ENCODE data around the gene PPID.
"Not testable (repeated sequence)": the region's sequence is repeated elsewhere in the genome, so short reads cannot be mapped to it uniquely, and the experiment has no call there.

The PPID gene

DNA sequence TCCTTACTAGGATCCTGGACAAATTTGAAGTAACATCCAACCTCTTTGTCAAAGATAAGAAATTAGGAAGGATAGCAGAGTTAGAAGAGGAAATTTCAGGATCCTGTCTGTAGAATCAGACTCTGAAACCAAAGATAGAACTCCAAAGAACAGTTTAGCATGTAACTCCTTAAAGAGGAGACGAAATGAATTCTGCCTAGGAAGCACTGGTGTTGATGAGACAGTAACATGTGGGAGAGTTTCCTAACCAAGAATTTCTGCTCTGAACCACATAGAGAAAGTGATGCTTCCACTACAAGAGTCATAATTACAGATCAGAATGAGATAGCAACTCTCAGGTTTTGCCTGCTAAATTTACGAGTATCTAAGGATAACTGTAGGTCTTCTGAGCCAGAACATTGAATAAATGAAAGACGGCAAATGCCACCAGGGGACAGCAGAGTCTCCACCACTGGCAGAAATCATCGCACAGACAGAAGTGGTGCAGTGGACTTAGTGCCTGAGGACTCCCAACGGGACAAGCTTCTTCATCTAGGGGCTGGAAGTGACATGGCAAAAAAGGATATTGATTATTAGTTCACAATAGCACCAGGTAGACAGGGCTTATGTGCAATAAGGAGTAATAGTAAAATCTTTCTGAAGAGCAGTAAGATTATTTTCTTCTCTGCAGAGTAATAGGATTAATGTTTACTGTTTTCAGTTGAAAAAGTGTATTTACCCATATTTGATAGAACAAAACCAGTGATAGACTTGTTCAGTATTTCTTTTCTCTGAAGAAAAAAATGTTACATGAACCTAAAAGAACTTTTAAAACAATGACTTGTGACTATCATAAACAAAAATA, 6.7 kb upstream of the PPID start:
- no peak for DNase-seq

DNA sequence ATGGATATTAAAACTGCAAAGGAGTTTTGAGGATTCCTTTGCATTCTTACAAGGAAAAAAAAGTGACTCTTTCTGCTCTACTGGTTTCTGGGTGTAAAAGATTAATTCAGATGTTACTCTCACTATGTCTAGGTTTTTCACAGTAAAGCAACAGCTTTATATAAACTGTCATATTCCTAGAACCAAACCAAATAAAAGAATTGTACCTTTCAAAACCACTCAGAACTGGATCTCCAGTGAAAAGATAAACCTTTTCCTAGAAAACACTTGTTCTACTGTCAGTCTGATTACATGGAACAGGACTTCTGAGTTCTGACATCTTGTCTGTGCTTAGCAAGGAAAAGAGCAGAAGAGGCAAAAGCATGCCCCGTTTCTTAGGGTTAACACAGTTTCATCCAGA, 5.0 kb upstream of the PPID start:
- DNase-seq = no peak

DNA sequence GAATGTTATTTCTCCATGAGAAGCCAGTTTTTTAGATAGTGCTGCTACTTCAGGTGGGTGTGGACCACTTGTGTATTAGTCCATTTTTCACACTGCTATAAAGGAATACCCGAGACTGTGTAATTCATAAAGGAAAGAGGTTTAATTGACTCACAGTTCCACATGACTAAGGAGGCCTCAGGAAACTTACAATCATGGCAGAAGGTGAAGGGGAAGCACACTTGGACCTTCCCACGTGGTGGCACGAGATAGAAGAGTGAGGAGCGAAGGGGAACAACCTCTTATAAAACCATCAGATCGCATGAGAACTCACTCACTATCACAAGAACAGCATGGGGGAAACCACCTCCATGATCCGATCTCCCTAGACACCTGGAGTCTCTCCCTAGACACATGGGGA, 3.4 kb upstream of the PPID start:
- no peak for DNase-seq

DNA sequence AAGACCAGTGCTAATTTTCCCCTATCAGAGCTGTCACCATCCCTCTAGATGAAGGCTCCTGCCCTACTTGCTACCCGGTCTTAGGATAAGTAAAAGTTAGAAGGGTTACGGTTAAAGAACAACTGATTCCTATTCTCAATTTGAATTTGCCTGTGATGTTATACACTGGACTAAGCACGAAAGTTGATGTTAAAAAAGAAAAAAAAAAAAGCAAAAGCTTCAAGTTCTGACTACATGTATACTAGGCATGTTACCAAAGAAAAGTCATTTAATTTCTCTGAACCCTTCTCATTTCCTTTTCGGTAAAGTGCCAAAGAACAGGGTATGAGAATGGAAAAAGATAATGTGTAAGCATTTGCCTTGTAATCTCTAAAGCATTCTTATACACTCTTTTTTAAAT, 1.4 kb upstream of the PPID start:
- DNase-seq = no peak

DNA sequence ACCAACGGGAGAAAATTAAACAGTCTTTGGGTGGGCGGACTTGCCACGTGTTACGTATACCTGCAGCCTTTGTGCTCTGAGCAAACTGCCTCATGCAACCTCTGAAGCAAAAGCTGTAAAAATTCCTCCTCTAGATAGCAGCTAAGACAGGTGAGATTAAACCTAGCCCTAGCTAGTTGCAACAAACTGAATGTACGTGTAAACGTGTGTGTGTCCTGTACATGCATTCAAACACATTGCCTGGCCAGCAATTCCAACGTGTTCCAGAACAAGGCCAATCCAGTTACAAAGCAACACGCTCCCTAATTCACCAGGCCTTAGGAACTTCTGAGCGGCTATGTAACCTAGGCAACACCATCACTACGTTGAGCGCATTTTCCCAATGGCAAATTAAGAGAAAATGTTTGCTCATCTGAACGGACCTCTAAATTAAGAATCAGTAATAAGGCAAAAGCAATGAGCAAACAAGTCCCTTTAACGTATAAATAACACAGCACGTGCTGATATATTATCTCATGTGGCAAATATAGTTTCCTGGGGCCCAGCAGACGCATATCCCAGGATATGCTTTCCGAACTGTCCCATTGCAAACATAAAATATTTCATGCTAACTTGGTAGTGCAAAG, 792 bp downstream of the PPID start:
- no peak for DNase-seq

DNA sequence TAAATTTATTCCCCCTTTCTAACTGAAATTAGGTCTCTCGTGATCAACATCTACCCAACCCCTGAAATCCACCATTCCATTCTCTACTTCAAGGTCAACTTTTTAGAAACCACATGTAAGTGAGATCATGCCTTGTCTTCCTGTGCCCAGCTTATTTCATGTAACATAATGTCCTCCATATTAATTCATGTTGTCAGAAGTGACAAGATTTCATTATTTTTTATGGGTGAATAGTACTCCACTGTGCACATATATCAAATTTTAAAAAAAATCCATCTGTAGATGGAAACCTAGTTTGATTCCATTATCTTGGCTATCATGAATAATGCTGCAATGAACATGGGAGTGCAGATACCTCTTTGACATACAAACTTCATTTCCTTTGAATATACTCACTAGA, 1.5 kb downstream of the PPID start:
- DNase-seq = no peak

DNA sequence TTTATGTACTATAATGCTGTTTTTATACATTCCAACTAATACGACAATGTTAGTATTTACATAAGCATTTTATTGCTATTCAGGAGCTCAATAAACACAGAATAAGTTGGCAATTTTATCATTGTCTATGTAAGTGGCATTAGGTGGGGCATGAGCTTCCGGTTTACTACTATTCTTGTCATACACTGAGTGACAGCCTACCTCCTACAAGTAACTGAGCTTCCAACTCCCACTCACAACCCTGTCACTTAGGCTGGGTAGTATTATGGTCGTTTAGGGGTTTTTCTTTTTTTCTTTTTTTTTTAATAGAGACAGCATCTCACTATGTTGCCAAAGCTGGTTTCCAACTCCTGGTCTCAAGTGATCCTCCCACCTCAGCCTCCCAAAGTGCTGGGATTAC, 7.4 kb downstream of the PPID start:
- no peak for DNase-seq

DNA sequence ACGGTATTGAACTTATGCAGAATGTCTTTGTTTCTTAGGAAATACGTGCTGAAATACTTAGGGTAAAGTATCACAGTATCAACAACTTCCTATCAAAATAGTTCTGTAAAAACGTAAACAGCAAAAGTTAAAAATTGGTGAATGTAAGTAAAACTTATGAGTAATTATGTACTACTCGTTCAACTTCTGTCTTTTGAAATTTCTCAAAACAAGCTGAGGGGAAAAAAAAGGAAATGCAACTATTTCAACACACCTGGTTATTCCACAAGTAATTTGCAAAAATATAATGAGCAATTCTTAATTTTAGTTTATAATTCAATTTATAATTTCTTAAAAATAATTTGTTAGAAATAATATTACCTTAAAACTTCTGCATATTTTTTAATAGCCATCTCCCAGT, 8.3 kb downstream of the PPID start:
- no peak for DNase-seq

DNA sequence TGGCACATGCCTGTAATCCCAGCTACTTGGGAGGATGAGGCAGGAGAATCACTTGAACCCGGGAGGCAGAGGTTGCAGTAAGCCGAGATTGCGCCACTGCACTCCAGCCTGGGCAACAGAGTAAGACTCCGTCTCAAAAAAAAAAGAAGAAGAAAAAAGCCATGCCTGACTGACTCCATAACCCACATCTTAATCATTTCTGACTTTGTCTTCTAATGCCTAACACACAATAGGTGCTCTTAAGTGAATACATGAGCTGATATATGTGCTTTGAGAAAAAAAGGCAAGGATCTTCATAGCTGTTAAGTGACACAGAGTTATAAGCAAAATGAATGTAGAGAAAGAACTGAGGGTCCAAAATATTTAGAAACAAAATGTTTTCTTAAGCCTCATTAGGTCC, 10.6 kb downstream of the PPID start:
- DNase-seq = not testable (repeated sequence)

DNA sequence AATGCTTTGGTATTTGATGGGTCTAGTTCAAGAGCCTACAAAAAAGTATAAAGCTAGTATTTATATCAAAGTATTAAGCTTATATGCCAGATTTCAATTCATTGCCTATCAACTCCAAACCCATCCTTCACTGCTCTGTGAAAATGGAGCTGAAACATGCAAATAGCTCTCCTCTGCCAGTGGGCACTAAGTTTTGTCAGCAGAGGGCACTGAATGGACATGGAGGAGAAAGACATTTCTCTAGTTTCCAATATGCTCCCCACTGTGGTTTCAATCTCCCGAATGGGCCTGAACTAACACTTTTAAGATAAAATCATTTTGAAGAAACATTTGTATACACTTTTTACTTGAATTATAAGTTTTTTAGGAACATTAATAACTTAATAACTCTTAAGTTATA, 12.4 kb downstream of the PPID start:
- no peak for DNase-seq

DNA sequence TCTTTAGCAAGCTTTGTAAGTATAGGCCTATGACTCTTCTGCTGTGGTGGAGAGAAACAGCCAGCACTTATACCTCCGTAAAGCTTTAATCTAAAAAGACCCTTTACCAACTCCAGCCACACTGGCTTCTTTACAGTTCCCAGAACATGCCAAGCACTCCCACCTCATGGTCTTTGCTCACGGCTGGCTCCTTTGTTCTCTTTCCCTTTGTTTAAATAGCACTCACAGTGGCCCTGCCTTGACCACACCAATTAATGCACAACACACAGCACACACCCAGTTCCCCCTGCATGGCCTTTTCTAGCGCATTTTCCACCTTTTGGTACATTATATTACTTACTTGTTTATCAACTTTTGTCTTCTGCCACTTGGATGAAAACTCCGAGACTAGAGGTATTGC, 18.9 kb downstream of the PPID start:
- DNase-seq = no peak

DNA sequence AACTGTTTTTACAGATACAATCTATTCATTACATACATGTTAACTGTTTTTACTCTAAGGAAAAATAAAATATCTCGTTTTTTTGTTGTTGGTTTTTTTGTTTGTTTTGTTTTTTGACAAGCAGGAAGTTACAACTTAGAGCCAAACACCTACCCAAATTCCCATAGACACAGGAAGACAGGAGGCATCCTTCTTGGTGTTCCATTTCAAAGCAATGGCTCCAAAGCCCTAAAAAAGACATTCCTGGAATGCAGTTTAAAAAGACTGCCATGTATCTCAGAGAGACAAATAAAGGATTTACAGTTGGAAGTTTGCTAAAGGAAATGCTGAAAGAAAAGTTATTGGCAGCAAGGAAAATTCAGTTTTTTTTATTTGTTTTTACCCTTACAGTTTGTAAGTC, 34.4 kb downstream of the PPID start:
- no peak for DNase-seq

DNA sequence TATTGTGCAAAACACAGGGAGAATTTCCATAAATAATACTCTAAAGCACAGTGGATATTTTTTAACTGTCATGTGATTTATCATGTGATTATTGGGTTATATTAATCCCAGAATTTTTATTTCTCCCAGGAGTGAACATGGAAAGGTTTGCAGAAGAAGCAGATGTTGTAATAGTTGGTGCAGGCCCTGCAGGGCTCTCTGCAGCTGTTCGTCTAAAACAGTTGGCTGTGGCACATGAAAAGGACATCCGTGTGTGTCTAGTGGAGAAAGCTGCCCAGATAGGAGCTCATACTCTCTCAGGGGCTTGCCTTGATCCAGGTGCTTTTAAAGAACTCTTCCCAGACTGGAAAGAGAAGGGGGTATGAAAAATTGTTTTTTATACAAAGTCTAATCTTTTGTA, 41.1 kb downstream of the PPID start:
- no peak for DNase-seq

DNA sequence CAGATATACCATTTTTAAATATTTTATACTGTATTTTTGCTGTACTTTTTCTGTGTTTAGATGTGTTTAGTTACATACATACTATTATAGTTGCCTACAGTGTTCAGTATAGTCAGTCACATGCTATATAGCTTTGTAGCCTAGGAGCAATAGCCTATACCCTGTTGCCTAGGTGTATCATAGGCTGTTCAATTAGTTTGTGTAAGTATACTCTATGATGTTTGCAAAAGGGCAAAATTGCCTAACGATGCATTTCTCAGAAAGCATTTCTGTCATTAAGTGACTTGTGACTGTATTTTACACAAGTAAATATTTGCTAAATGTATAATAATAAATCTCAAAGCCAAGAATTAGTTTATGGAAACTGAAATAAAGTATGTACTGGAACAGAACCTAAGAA, 41.6 kb downstream of the PPID start:
- no peak for DNase-seq

DNA sequence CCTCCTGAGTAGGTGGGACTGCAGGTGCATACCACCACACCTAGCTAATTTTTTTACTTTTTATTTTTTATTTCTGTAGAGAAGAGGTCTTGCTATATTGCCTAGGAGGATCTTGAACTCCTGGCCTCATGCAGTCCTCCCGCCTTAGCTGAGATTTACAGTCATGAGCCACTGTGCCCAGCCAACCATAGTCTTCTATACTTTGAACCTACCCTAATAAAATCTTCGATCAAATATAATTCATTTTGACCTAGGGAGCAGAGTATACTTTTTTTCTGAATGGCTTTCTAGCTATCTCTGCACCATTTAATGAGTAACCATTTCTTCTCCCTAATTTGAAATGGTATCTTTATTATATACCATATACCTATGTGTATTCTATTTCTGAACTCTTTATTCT, 44.4 kb downstream of the PPID start:
- DNase-seq = no peak

DNA sequence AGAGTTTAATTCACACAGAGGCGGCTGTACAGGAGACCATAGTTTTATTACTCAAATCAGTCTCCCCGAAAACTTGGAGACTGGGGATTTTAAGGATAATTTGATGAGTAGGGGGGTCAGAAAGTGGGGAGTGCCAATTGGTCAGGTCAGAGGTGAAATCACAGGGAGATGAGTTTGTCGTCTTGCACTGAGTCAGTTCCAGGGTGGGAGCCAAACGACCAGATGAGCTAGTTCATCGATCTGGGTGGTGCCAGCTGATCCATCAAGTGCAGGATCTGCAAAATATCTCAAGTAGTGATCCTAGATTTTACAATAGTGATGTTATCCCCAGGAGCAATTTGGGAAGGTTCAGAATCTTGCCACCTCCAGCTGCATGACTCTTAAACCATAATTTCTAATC, 47.1 kb downstream of the PPID start:
- DNase-seq = no peak

DNA sequence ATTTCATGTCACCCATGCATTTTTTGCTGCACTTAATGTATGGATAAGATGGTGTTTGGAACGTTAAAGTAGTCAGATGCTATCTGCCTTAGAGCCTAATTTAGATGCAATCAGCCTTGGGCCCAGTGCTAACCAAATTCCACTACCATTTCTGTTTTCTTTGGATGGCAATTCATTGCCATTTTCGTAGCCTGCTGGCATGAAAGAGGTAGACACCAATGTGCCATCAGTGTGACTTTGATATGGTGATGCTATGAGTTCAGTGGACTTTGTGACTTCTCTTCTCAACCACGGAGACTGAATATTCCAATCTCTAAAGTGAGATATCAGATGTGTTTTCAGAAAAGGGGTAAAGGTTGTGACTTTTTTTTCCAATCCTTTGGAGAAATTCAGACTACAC, 49.6 kb downstream of the PPID start:
- DNase-seq = no peak

DNA sequence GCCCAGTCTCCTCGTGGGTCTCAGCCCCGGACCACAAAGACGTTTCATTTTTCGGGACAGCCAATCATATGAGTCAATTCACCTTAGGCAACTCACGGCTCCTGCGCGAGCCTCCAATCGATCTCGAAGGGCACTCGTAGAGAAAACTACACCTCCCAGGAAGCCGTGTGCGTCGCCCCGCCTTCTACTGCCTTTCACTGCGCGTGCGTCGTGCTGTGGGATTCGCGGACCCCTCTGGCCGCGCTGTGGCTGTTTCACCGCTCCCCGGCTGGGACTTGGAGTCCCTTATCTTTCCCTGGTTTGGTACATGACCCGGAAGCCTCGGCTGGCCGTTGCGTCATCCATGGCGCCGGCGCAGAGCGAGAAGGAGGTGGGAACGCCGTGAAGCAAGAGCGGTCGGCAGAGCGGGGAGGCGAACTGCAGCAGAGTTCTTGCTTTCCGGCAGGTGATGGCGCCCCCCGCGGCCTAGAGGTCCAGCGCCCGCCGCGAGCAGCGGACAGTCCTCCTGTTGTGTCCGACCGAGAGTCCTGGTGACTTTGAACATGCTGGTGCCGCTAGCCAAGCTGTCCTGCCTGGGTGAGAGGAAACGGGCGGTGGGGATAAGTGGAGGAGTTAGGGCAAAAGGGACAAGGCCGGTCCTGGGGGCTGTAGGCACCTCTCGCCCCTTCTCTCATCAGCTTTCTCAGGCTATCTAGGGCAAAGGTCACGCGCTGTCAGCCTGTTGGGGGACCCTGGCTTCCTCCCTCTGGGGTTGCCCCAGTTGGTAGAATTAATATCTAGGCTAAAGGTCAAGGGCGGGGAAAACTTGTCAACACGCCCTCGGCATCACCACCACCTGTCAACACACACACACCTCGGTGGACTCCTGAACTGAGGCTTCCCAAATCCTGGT, 51.0 kb downstream of the PPID start, which contains the start of gene ETFDH:
Gene ETFDH, plus strand, starts transcription at position 382 of the 892 bp plus-strand sequence. Its CDS starts 161 bp downstream, at position 543.
- DNase-seq = peak; percentile 93

DNA sequence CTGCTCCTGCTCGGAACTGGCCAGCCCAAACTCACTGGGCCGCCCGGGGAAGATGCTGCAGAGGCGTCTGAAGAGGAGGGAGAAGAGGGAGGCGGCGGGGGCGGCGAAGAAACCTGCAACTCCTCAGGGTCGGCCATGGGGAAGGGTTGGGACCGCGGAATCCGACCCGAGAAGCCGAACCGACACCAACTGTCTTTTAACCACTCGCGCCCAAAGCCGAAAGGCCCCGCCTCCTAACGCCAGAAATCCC, 51.6 kb downstream of the PPID start, which contains the start of gene C4orf46:
Gene C4orf46, minus strand, starts transcription at position 223 of the 250 bp plus-strand sequence. Its CDS starts 86 bp downstream, at position 137.
- DNase-seq = no peak

DNA sequence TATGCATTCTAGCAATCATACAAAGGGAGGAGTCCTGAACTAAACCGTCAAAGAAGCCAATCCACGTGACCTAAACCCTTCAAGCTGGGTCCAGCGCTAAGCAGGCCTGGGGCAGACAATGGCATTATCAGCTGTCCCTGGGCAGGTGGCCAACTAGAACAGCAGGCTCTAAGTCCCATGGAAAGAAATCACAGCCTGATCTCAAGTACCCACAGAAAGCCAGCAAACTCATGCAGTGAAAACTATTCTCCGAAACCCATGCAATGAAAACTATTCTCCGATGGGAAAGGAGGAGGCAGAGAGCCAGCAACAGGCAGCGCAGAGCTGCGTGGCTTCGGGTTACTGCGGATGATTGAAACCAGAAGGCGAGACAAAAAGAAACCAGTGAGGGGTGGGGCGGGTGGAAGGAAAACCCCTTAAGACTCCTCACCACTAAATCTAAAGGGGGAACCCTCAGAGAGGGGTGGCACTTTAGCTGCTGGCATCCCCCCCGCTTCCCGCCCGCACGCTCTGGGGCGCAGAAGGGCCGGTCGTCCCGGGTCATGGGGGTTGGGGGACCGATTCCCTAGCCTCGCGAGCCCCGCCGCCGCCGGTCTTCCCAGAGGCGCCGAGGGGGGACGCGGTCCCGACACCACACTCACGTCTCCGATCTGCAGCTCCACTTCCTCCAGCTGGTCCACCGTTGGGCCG, 52.1 kb downstream of the PPID start:
- no peak for DNase-seq

DNA sequence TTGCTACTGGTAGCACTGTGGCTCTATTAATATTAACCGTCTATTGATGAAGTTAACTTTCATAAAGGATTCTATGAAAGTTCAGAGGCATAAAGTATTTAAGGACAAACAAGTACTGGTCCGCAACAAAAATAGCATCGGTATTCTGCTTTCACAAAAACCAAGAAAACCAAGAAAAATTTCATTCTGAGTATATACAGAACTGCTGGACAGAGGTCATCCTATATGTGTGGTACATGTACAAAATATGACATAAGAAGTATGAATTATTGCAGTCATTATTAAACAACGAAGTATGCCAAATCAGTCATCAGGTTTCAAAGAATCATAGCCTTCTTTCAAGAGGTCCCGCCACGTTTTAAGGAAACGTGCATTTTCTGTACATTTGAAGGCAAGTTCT, 53.9 kb downstream of the PPID start:
- DNase-seq = no peak

DNA sequence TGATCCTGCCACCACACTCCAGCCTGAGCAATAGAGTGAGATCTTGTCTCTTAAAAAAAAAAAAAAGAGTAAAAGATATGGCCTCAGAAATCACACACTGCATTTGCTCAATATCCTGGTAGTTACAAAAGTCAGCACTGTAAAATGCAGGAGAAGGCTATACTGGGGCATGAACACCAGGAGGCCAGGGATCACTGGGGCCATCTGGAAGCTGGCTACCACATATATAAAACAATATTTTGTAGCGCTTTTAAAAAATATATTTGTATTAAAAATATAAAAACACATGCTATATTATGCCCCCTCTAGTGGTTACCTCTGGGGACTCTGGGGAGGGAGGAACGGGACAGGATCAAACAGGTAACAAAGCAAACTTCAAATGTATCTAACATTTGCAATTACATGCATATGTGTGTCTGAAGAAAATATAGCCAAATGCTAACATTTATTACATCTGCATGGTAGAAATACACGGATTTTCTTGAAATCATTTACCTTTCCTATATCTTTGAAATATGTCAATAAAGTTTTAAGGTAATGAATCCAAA, 55.5 kb downstream of the PPID start:
- DNase-seq = no peak

DNA sequence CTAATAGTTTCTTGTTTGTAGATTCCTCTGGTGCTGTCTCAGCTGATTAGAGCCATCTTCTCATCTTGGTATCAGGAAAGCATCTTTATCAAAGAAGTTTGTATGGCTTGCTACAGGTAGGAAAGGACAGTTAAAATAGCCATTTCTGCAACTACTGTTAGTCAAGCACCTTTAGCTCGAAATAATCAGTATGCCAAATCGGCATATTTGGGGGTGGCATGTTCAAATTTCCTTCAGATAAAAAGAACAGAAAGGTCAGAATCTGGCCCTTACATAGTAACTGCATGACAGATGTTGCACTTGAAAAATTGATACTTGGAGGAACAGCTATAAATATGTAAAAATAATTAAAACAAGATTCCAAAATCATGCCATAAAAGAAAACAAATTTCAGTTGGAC, 56.3 kb downstream of the PPID start:
- no peak for DNase-seq

All from cortex of kidney (tissue), 1 donor.